ENCODE results near the gene NFASC. TPM values are rescaled to one million over a fixed set of nuclear protein-coding genes. Genes with fewer than 3 reads are reported as not detected.

The NFASC gene
- total RNA-seq, 1 experiment from 2014 or later = 20.1 TPM

DNA sequence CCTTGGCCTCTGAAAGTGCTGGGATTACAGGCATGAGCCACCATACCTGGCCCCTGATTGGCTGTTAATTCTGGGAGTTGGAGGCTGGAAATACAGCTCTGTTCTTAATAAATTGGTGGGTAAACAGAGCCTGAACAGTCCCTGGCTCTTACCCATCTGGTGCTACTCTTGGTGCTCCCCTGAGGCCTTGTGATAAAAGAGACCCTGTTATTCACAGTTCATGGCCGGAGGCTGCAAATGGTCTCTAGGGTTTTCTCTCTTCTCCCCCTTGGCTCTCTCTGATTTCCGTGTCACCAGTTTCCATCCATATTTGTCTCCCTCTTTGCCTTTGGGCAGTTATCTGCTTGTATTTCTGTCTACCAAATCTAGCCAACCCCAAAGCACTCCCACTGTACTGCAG is 17.2 kb downstream of the NFASC start:
- 0 out of 2 replicates have a peak, but pooled peaks cover 6% of the 10 kb centered on the region for H3K9me3 Mint-ChIP-seq
- POLR2A ChIA-PET = no interaction called here
- no peaks in the 10 kb centered on the region for H3K27me3 Mint-ChIP-seq (ENCODE audit: low read depth)
- no peaks in the 10 kb centered on the region for H3K36me3 Mint-ChIP-seq
- peaks cover 21% of the 10 kb centered on the region for H3K4me1 Mint-ChIP-seq
- no peak for ATAC-seq
- CTCF ChIA-PET = no interaction called here
- no peak overlapping the region for H3K27ac Mint-ChIP-seq
- H3K4me3 Mint-ChIP-seq = no peak overlapping the region
- TF ChIP-seq SOX15 (CRISPR knock-in tag; IDR thresholded peaks at IDR 0.05) (no peak), SMAD3 (CRISPR knock-in tag; IDR thresholded peaks at IDR 0.05; ENCODE audit: borderline replicate concordance) (no peak), TEAD4 (CRISPR knock-in tag; IDR thresholded peaks at IDR 0.05) (no peak), JAZF1 (CRISPR knock-in tag; IDR thresholded peaks at IDR 0.05) (no peak), NFATC4 (CRISPR knock-in tag; IDR thresholded peaks at IDR 0.05) (no peak), GABPB1 (CRISPR knock-in tag; IDR thresholded peaks at IDR 0.05) (no peak)
- TF ChIP-seq, protein P1, sequence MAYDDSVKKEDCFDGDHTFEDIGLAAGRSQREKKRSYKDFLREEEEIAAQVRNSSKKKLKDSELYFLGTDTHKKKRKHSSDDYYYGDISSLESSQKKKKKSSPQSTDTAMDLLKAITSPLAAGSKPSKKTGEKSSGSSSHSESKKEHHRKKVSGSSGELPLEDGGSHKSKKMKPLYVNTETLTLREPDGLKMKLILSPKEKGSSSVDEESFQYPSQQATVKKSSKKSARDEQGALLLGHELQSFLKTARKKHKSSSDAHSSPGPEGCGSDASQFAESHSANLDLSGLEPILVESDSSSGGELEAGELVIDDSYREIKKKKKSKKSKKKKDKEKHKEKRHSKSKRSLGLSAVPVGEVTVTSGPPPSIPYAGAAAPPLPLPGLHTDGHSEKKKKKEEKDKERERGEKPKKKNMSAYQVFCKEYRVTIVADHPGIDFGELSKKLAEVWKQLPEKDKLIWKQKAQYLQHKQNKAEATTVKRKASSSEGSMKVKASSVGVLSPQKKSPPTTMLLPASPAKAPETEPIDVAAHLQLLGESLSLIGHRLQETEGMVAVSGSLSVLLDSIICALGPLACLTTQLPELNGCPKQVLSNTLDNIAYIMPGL (CRISPR knock-in tag; IDR thresholded peaks at IDR 0.05) = no peak
- TF ChIP-seq, protein P2, sequence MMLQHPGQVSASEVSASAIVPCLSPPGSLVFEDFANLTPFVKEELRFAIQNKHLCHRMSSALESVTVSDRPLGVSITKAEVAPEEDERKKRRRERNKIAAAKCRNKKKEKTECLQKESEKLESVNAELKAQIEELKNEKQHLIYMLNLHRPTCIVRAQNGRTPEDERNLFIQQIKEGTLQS (CRISPR knock-in tag; conservative IDR thresholded peaks at IDR 0.05) = no peak
- no peak for DNase-seq (ENCODE audit: low spot score)

DNA sequence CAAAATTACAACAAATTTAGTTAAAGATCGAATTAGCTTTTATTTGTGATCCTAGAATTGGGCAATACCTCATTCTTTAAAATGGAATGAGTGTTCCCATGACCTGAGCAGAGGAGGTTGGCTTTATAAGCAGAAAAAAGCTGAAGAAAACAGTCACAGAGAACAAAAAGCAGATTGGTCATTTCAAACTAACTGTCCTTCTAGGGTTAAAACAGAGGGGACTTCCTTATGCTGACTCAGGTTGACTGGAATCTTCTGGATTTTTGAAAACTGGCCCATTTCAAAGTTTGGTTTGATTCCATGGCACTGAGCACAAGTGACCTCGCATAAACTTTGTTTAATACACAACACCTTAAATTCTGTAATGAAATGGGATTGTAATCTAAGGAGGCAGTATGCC is 17.6 kb downstream of the NFASC start:
- Mint-ChIP-seq H3K36me3 (no peaks in the 10 kb centered on the region), H3K27ac (no peak overlapping the region), H3K4me1 (peaks cover 21% of the 10 kb centered on the region), H3K4me3 (no peak overlapping the region), H3K9me3 (0 out of 2 replicates have a peak, but pooled peaks cover 6% of the 10 kb centered on the region), H3K27me3 (ENCODE audit: low read depth) (no peaks in the 10 kb centered on the region; the same call in 1 of the 2 replicates)
- DNase-seq (ENCODE audit: low spot score) (no peak), ATAC-seq (no peak)
- CTCF ChIA-PET = interaction anchor here (0.7 kb wide), 1 partner anchor 81 kb away, joined by 3 read pairs; no protein-coding TSS in a partner anchor
- TF ChIP-seq, protein P3, sequence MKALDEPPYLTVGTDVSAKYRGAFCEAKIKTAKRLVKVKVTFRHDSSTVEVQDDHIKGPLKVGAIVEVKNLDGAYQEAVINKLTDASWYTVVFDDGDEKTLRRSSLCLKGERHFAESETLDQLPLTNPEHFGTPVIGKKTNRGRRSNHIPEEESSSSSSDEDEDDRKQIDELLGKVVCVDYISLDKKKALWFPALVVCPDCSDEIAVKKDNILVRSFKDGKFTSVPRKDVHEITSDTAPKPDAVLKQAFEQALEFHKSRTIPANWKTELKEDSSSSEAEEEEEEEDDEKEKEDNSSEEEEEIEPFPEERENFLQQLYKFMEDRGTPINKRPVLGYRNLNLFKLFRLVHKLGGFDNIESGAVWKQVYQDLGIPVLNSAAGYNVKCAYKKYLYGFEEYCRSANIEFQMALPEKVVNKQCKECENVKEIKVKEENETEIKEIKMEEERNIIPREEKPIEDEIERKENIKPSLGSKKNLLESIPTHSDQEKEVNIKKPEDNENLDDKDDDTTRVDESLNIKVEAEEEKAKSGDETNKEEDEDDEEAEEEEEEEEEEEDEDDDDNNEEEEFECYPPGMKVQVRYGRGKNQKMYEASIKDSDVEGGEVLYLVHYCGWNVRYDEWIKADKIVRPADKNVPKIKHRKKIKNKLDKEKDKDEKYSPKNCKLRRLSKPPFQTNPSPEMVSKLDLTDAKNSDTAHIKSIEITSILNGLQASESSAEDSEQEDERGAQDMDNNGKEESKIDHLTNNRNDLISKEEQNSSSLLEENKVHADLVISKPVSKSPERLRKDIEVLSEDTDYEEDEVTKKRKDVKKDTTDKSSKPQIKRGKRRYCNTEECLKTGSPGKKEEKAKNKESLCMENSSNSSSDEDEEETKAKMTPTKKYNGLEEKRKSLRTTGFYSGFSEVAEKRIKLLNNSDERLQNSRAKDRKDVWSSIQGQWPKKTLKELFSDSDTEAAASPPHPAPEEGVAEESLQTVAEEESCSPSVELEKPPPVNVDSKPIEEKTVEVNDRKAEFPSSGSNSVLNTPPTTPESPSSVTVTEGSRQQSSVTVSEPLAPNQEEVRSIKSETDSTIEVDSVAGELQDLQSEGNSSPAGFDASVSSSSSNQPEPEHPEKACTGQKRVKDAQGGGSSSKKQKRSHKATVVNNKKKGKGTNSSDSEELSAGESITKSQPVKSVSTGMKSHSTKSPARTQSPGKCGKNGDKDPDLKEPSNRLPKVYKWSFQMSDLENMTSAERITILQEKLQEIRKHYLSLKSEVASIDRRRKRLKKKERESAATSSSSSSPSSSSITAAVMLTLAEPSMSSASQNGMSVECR (CRISPR knock-in tag; IDR thresholded peaks at IDR 0.05; ENCODE audit: borderline replicate concordance) = no peak
- no peak for TF ChIP-seq ELF4 (CRISPR knock-in tag; IDR thresholded peaks at IDR 0.05; ENCODE audit: low read depth)
- no peak for TF ChIP-seq HMGA2 (CRISPR knock-in tag; IDR thresholded peaks at IDR 0.05)
- TF ChIP-seq ZNF416 (CRISPR knock-in tag; IDR thresholded peaks at IDR 0.05) = no peak
- TF ChIP-seq TCF7 (CRISPR knock-in tag; IDR thresholded peaks at IDR 0.05; ENCODE audit: low read depth) = no peak
- no peak for TF ChIP-seq FOXP1 (CRISPR knock-in tag; IDR thresholded peaks at IDR 0.05; ENCODE audit: borderline replicate concordance)
- no peak for TF ChIP-seq FOXK1 (CRISPR knock-in tag; IDR thresholded peaks at IDR 0.05)
- TF ChIP-seq, protein P4, sequence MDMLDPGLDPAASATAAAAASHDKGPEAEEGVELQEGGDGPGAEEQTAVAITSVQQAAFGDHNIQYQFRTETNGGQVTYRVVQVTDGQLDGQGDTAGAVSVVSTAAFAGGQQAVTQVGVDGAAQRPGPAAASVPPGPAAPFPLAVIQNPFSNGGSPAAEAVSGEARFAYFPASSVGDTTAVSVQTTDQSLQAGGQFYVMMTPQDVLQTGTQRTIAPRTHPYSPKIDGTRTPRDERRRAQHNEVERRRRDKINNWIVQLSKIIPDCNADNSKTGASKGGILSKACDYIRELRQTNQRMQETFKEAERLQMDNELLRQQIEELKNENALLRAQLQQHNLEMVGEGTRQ (CRISPR knock-in tag; IDR thresholded peaks at IDR 0.05) = no peak
- TF ChIP-seq, protein P5, sequence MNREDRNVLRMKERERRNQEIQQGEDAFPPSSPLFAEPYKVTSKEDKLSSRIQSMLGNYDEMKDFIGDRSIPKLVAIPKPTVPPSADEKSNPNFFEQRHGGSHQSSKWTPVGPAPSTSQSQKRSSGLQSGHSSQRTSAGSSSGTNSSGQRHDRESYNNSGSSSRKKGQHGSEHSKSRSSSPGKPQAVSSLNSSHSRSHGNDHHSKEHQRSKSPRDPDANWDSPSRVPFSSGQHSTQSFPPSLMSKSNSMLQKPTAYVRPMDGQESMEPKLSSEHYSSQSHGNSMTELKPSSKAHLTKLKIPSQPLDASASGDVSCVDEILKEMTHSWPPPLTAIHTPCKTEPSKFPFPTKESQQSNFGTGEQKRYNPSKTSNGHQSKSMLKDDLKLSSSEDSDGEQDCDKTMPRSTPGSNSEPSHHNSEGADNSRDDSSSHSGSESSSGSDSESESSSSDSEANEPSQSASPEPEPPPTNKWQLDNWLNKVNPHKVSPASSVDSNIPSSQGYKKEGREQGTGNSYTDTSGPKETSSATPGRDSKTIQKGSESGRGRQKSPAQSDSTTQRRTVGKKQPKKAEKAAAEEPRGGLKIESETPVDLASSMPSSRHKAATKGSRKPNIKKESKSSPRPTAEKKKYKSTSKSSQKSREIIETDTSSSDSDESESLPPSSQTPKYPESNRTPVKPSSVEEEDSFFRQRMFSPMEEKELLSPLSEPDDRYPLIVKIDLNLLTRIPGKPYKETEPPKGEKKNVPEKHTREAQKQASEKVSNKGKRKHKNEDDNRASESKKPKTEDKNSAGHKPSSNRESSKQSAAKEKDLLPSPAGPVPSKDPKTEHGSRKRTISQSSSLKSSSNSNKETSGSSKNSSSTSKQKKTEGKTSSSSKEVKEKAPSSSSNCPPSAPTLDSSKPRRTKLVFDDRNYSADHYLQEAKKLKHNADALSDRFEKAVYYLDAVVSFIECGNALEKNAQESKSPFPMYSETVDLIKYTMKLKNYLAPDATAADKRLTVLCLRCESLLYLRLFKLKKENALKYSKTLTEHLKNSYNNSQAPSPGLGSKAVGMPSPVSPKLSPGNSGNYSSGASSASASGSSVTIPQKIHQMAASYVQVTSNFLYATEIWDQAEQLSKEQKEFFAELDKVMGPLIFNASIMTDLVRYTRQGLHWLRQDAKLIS (CRISPR knock-in tag; IDR thresholded peaks at IDR 0.05; ENCODE audit: borderline replicate concordance) = no peak
- TF ChIP-seq, protein P6, sequence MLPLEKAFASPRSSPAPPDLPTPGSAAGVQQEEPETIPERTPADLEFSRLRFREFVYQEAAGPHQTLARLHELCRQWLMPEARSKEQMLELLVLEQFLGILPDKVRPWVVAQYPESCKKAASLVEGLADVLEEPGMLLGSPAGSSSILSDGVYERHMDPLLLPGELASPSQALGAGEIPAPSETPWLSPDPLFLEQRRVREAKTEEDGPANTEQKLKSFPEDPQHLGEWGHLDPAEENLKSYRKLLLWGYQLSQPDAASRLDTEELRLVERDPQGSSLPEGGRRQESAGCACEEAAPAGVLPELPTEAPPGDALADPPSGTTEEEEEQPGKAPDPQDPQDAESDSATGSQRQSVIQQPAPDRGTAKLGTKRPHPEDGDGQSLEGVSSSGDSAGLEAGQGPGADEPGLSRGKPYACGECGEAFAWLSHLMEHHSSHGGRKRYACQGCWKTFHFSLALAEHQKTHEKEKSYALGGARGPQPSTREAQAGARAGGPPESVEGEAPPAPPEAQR (CRISPR knock-in tag; IDR thresholded peaks at IDR 0.05) = no peak
- no peak for TF ChIP-seq TEAD4 (CRISPR knock-in tag; IDR thresholded peaks at IDR 0.05)
- POLR2A ChIA-PET = no interaction called here

Data from WTC11 (cell line).